HEK293 (cell line): ENCODE data around the gene CDC42EP3.

Experiments used
- CTCF ChIP-seq: fragments of 450-650 bp; formaldehyde crosslinking; IDR thresholded peaks from 2 replicates; pipeline ENCODE4 v1.5.1; 2016; ENCODE audit warnings: missing biosample characterization, missing genetic modification characterization
- TSHZ1 ChIP-seq: fragments of 450-650 bp; formaldehyde crosslinking; IDR thresholded peaks from 2 replicates; pipeline ENCODE4 v1.5.1; 2016; ENCODE audit warnings: missing biosample characterization, missing genetic modification characterization, borderline replicate concordance
- YY1 ChIP-seq: fragments of 450-650 bp; formaldehyde crosslinking; IDR thresholded peaks from 2 replicates; pipeline ENCODE4 v1.5.1; 2018; ENCODE audit warnings: missing biosample characterization, missing genetic modification characterization
- ZBTB44 ChIP-seq: fragments of 450-650 bp; IDR thresholded peaks from 2 replicates; pipeline ENCODE4 v1.5.1; 2018; ENCODE audit warnings: missing biosample characterization, mild to moderate bottlenecking, missing genetic modification characterization
- ZNF24 ChIP-seq: fragments of 450-650 bp; formaldehyde crosslinking; IDR thresholded peaks from 2 replicates; pipeline ENCODE4 v1.5.1; 2016; ENCODE audit warnings: missing biosample characterization, missing genetic modification characterization
- ZNF449 ChIP-seq: fragments of 450-650 bp; formaldehyde crosslinking; IDR thresholded peaks from 2 replicates; pipeline ENCODE4 v1.5.1; 2017; ENCODE audit warnings: missing biosample characterization, mild to moderate bottlenecking, missing genetic modification characterization, moderate library complexity
- ZNF707 ChIP-seq: fragments of 450-650 bp; formaldehyde crosslinking; IDR thresholded peaks from 2 replicates; pipeline ENCODE4 v1.5.1; 2016; ENCODE audit warnings: missing biosample characterization, missing genetic modification characterization

GRCh38 chr2:37639631-37640030 lies 31.8 kb downstream of the CDC42EP3 start:
- TF ChIP-seq TSHZ1 (no peak), CTCF (no peak), ZNF24 (tag by site-specific recombination) (no peak), ZBTB44 (no peak), ZNF707 (tag by site-specific recombination) (no peak), YY1 (tag by site-specific recombination) (no peak), ZNF449 (tag by site-specific recombination) (no peak)
